PC-3 (cell line): Measurements from ENCODE around the gene CCDC28B. TPM values are rescaled to one million over a fixed set of nuclear protein-coding genes. Genes with fewer than 3 reads are reported as not detected.

Experiments used
- ATAC-seq: fragments of 200-7000 bp; cut with Tn5 transposase; 2 replicates; pipeline ENCODE4 v1.9.1; 2020; ENCODE audit warnings: mild to moderate bottlenecking, moderate library complexity
- BruUV-seq: library from RNA; stranded (reverse); fragments of 400-500 nt; replicated peaks from 2 replicates; lab custom pipeline; 2021; lab: Mats Ljungman, UMichigan
- CTCF ChIA-PET: fragments of 300-600 bp; sonication (Branson Sonifier 250); formaldehyde crosslinking; loops from one replicate; lab custom pipeline; 2022; ENCODE audit warnings: antibody characterized with exemption; lab: Charles Lee
- POLR2A ChIA-PET: fragments of 300-600 bp; sonication (Branson Sonifier 250); formaldehyde crosslinking; loops from one replicate; lab custom pipeline; 2022; ENCODE audit warnings: antibody characterized with exemption; ENCODE audit not compliant: unreplicated experiment; lab: Charles Lee
- DNase-seq: peaks from one replicate; pipeline ENCODE4 v3.0.0-alpha.2; 2015
- H2AFZ ChIP-seq: fragments of 300-600 bp; sonication (generic); 2 replicates; pipeline ENCODE4 v1.6.0; 2016; ENCODE audit warnings: antibody characterized with exemption, low read length
- H3F3A ChIP-seq: fragments of 300-600 bp; sonication (generic); one replicate; pipeline ENCODE4 v1.6.0; 2017; ENCODE audit warnings: antibody characterized with exemption, low read length, control low read depth, mild to moderate bottlenecking; ENCODE audit not compliant: unreplicated experiment
- H3K27ac ChIP-seq: fragments of 300-600 bp; sonication (generic); 2 replicates; pipeline ENCODE4 v1.5.1; 2016; ENCODE audit warnings: mild to moderate bottlenecking, low read length
- H3K27me3 ChIP-seq: fragments of 300-600 bp; sonication (generic); 2 replicates; pipeline ENCODE4 v1.6.1; 2016; ENCODE audit warnings: low read length, mixed read lengths
- H3K36me3 ChIP-seq: fragments of 300-600 bp; sonication (generic); 2 replicates; pipeline ENCODE4 v1.6.1; 2016; ENCODE audit warnings: low read depth, mixed run types, low read length, mixed read lengths
- H3K4me1 ChIP-seq: fragments of 300-600 bp; sonication (generic); 2 replicates; pipeline ENCODE4 v1.5.1; 2016; ENCODE audit warnings: low read length; ENCODE audit not compliant: insufficient read depth
- H3K4me2 ChIP-seq: fragments of 300-600 bp; sonication (generic); 2 replicates; pipeline ENCODE4 v1.6.0; 2016; ENCODE audit warnings: low read length
- H3K4me3 ChIP-seq: fragments of 300-600 bp; sonication (generic); 2 replicates; pipeline ENCODE4 v1.5.1; 2016; ENCODE audit warnings: mild to moderate bottlenecking, low read length, mixed read lengths
- H3K79me2 ChIP-seq: fragments of 300-600 bp; sonication (generic); 2 replicates; pipeline ENCODE4 v1.6.1; 2017; ENCODE audit warnings: low read length, mixed read lengths
- H3K9ac ChIP-seq: fragments of 300-600 bp; sonication (generic); 2 replicates; pipeline ENCODE4 v1.6.0; 2016; ENCODE audit warnings: mild to moderate bottlenecking, low read length
- H3K9me2 ChIP-seq: fragments of 300-600 bp; sonication (generic); replicated peaks from 2 replicates; pipeline ENCODE4 v1.6.1; 2016; ENCODE audit warnings: mixed run types, low read length, mixed read lengths
- H3K9me3 ChIP-seq: fragments of 300-600 bp; sonication (generic); 2 replicates; pipeline ENCODE4 v1.6.1; 2016; ENCODE audit warnings: low read length, mixed read lengths
- H4K20me1 ChIP-seq: fragments of 300-600 bp; sonication (generic); 2 replicates; pipeline ENCODE4 v1.6.1; 2016; ENCODE audit warnings: low read length, mixed read lengths
- EZH2 ChIP-seq: fragments of 300-600 bp; sonication (generic); IDR thresholded peaks from one replicate; pipeline ENCODE4 v1.6.1; 2017; ENCODE audit warnings: antibody characterized with exemption, mild to moderate bottlenecking, low read length; ENCODE audit not compliant: unreplicated experiment
- EZH2phosphoT487 ChIP-seq: fragments of 300-600 bp; sonication (generic); IDR thresholded peaks from 2 replicates; pipeline ENCODE4 v1.6.1; 2018; ENCODE audit warnings: mild to moderate bottlenecking, antibody characterized with exemption, low read length, borderline replicate concordance
- intact Hi-C: fragments of 100-400 bp; cut with micrococcal nuclease; formaldehyde crosslinking; loops from 2 replicates; pipeline ENCODE4 v1.9.0; 2023
- total RNA-seq: library from RNA; depleted of rRNA; stranded (reverse); fragments of >200 nt; gene quantifications from 2 replicates; pipeline ENCODE4 v1.2.3, GENCODE V29; 2014
- TF ChIP-seq, protein P1 (sequence below): fragments of 300-600 bp; sonication (generic); conservative IDR thresholded peaks from 2 replicates; pipeline ENCODE4 v1.5.1; 2017; ENCODE audit warnings: antibody characterized with exemption, low read depth, mild to moderate bottlenecking, low read length

CCDC28B gene
- total RNA-seq, 1 experiment from 2014 or later = 4.7 TPM

DNA sequence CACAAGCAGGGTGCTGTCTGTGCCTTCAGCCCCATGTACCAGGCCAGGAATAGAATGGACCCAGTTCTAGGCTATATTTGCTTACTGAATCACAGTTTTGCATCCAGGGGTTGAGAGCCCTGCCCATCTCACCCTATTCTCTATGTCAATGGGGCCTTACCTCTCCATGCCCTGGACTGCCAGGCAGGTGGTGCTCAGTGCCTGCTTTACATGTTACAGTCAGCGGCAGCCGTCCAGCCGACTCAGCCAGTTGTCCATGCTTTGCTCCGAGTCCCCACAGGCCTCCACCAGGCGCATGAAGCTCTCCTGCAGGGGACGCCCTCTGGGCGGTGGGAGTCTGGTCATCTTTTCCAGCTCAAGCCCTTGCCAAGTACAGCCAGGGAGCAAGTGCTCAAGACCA is 34.4 kb downstream of the CCDC28B start:
- Histone ChIP-seq H3K9me3 (no peaks in the 10 kb centered on the region), H3K4me1 (peaks cover 25% of the 10 kb centered on the region), H3K79me2 (no peaks in the 10 kb centered on the region), H3K9me2 (no peaks in the 10 kb centered on the region), H3K27me3 (no peaks in the 10 kb centered on the region), H3K9ac (no peak overlapping the region), H4K20me1 (no peaks in the 10 kb centered on the region), H2AFZ (no peak overlapping the region), H3K4me2 (no peak overlapping the region), H3K27ac (peak overlapping the region; percentile 90; the same call in 1 of the 2 replicates), H3K36me3 (peaks cover 9% of the 10 kb centered on the region), H3K4me3 (no peak overlapping the region), H3F3A (peaks cover 6% of the 10 kb centered on the region)
- no TSS peak for BruUV-seq
- intact Hi-C loops = no loop called here
- DNase-seq = no peak
- peak; percentile 19 for ATAC-seq
- POLR2A ChIA-PET = no interaction called here
- CTCF ChIA-PET = no interaction called here
- TF ChIP-seq, protein P1, sequence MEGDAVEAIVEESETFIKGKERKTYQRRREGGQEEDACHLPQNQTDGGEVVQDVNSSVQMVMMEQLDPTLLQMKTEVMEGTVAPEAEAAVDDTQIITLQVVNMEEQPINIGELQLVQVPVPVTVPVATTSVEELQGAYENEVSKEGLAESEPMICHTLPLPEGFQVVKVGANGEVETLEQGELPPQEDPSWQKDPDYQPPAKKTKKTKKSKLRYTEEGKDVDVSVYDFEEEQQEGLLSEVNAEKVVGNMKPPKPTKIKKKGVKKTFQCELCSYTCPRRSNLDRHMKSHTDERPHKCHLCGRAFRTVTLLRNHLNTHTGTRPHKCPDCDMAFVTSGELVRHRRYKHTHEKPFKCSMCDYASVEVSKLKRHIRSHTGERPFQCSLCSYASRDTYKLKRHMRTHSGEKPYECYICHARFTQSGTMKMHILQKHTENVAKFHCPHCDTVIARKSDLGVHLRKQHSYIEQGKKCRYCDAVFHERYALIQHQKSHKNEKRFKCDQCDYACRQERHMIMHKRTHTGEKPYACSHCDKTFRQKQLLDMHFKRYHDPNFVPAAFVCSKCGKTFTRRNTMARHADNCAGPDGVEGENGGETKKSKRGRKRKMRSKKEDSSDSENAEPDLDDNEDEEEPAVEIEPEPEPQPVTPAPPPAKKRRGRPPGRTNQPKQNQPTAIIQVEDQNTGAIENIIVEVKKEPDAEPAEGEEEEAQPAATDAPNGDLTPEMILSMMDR = no peak
- TF ChIP-seq EZH2phosphoT487 = no peak
- TF ChIP-seq EZH2 = no peak

DNA sequence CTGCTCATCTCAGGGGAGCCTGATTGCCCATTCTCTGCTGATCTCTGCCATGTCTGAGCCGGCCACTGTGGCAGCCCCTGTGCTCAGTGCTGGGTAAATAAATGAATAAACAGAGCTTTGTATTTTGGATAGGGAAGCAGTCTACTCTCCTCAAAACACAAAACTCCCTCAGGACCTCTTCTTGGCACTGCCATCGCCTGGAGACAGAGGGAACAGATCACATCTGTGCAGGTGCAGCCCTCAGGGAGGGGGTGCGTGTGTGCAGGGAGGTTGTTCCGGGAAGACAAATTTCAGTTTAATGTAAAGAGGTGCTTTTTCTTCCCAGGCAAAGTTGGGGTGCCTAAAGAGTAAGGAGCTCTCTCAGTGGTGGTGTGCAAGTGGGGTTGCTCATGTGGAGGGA is 38.9 kb downstream of the CCDC28B start:
- H3K27me3 ChIP-seq = no peaks in the 10 kb centered on the region
- no peaks in the 10 kb centered on the region for H3K9me3 ChIP-seq
- H3K36me3 ChIP-seq = no peaks in the 10 kb centered on the region
- no peak overlapping the region for H3K4me2 ChIP-seq
- no TSS peak for BruUV-seq
- no peak overlapping the region for H3K27ac ChIP-seq
- H3K9me2 ChIP-seq = no peaks in the 10 kb centered on the region
- DNase-seq (no peak), ATAC-seq (no peak)
- POLR2A ChIA-PET = no interaction called here
- peaks cover 6% of the 10 kb centered on the region for H3F3A ChIP-seq
- TF ChIP-seq EZH2phosphoT487 = no peak
- TF ChIP-seq, protein P1 = no peak
- TF ChIP-seq EZH2 = no peak
- H3K9ac ChIP-seq = no peak overlapping the region
- H4K20me1 ChIP-seq = no peaks in the 10 kb centered on the region
- intact Hi-C loops = no loop called here
- H2AFZ ChIP-seq = no peak overlapping the region
- CTCF ChIA-PET = no interaction called here
- H3K79me2 ChIP-seq = no peaks in the 10 kb centered on the region
- peaks cover 39% of the 10 kb centered on the region for H3K4me1 ChIP-seq
- H3K4me3 ChIP-seq = no peak overlapping the region

DNA sequence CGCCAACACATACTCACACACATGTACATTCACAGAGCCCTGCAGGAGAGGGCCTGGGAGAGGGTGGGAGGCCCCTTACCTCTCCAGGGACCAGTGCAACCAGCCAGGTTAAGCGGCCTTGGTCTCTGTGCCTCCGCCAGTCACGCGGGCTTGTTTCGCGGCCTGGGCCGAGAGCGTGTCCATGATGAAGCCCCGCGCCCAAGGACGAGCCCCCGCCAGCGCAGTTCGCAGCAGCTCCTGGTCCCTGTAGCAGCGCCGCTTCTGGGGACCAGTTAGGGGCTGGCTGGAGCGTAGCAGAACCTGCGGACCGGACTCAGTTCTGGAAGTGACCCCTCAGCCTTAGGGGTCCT is 39.4 kb downstream of the CCDC28B start:
- DNase-seq (no peak), ATAC-seq (no peak)
- Histone ChIP-seq H2AFZ (peak overlapping the region; percentile 82), H3K4me3 (peak overlapping the region; percentile 81; the same call in 1 of the 2 replicates), H4K20me1 (no peaks in the 10 kb centered on the region), H3K4me1 (peaks cover 35% of the 10 kb centered on the region), H3K36me3 (no peaks in the 10 kb centered on the region), H3F3A (peaks cover 6% of the 10 kb centered on the region), H3K9ac (no peak overlapping the region), H3K79me2 (no peaks in the 10 kb centered on the region), H3K27me3 (no peaks in the 10 kb centered on the region), H3K9me3 (no peaks in the 10 kb centered on the region), H3K4me2 (peak overlapping the region; percentile 95), H3K27ac (no peak overlapping the region), H3K9me2 (no peaks in the 10 kb centered on the region)
- BruUV-seq = no TSS peak
- no peak for TF ChIP-seq EZH2phosphoT487
- TF ChIP-seq, protein P1 = no peak
- ChIA-PET CTCF (interaction anchor here (1.7 kb wide), 1 partner anchor 82 kb away, joined by 8 read pairs; no protein-coding TSS in a partner anchor), POLR2A (no interaction called here)
- intact Hi-C loops = loop anchor here (2.0 to 5.0 kb wide), 2 partner anchors 53 to 93 kb away; partner anchors contain the start of gene HDAC1
